Measurements from ENCODE around the gene BEND7. TPM values are rescaled to one million over a fixed set of nuclear protein-coding genes. Genes with fewer than 3 reads are reported as not detected.

BEND7 gene
- total RNA-seq, 1 experiment from 2014 or later: 12.8 TPM

- H3K36me3 Mint-ChIP-seq: no peaks in the 10 kb centered on the region
- H3K27me3 Mint-ChIP-seq (ENCODE audit: low read depth): no peaks in the 10 kb centered on the region
- TF ChIP-seq SOX15 (CRISPR knock-in tag; IDR thresholded peaks at IDR 0.05): no peak
- TF ChIP-seq ZNF425 (CRISPR knock-in tag; conservative IDR thresholded peaks at IDR 0.05): no peak
- no peak for TF ChIP-seq PRRX2 (CRISPR knock-in tag; IDR thresholded peaks at IDR 0.05)
- no peak for TF ChIP-seq TEAD4 (CRISPR knock-in tag; IDR thresholded peaks at IDR 0.05)
- TF ChIP-seq, protein P1, sequence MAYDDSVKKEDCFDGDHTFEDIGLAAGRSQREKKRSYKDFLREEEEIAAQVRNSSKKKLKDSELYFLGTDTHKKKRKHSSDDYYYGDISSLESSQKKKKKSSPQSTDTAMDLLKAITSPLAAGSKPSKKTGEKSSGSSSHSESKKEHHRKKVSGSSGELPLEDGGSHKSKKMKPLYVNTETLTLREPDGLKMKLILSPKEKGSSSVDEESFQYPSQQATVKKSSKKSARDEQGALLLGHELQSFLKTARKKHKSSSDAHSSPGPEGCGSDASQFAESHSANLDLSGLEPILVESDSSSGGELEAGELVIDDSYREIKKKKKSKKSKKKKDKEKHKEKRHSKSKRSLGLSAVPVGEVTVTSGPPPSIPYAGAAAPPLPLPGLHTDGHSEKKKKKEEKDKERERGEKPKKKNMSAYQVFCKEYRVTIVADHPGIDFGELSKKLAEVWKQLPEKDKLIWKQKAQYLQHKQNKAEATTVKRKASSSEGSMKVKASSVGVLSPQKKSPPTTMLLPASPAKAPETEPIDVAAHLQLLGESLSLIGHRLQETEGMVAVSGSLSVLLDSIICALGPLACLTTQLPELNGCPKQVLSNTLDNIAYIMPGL (CRISPR knock-in tag; IDR thresholded peaks at IDR 0.05): no peak
- TF ChIP-seq E2F4 (CRISPR knock-in tag; IDR thresholded peaks at IDR 0.05; ENCODE audit: borderline replicate concordance, low read depth): no peak
- TF ChIP-seq, protein P2, sequence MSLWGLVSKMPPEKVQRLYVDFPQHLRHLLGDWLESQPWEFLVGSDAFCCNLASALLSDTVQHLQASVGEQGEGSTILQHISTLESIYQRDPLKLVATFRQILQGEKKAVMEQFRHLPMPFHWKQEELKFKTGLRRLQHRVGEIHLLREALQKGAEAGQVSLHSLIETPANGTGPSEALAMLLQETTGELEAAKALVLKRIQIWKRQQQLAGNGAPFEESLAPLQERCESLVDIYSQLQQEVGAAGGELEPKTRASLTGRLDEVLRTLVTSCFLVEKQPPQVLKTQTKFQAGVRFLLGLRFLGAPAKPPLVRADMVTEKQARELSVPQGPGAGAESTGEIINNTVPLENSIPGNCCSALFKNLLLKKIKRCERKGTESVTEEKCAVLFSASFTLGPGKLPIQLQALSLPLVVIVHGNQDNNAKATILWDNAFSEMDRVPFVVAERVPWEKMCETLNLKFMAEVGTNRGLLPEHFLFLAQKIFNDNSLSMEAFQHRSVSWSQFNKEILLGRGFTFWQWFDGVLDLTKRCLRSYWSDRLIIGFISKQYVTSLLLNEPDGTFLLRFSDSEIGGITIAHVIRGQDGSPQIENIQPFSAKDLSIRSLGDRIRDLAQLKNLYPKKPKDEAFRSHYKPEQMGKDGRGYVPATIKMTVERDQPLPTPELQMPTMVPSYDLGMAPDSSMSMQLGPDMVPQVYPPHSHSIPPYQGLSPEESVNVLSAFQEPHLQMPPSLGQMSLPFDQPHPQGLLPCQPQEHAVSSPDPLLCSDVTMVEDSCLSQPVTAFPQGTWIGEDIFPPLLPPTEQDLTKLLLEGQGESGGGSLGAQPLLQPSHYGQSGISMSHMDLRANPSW (CRISPR knock-in tag; conservative IDR thresholded peaks at IDR 0.05; ENCODE audit: low read depth): no peak
- no peak for TF ChIP-seq ZNF138 (CRISPR knock-in tag; conservative IDR thresholded peaks at IDR 0.05)
- TF ChIP-seq ATF6 (CRISPR knock-in tag; IDR thresholded peaks at IDR 0.05): no peak
- no peak for TF ChIP-seq ZNF532 (CRISPR knock-in tag; IDR thresholded peaks at IDR 0.05; ENCODE audit: borderline replicate concordance)
- TF ChIP-seq AR (CRISPR knock-in tag; IDR thresholded peaks at IDR 0.05): no peak
- no peak for TF ChIP-seq IRF2 (CRISPR knock-in tag; IDR thresholded peaks at IDR 0.05; ENCODE audit: borderline replicate concordance, low read depth)
- TF ChIP-seq ZNF219 (CRISPR knock-in tag; IDR thresholded peaks at IDR 0.05; ENCODE audit: borderline replicate concordance): no peak
- TF ChIP-seq, protein P3, sequence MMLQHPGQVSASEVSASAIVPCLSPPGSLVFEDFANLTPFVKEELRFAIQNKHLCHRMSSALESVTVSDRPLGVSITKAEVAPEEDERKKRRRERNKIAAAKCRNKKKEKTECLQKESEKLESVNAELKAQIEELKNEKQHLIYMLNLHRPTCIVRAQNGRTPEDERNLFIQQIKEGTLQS (CRISPR knock-in tag; conservative IDR thresholded peaks at IDR 0.05): no peak
- no peak for TF ChIP-seq NR1H2 (CRISPR knock-in tag; IDR thresholded peaks at IDR 0.05)
- no peak for TF ChIP-seq ZNF396 (CRISPR knock-in tag; IDR thresholded peaks at IDR 0.05; ENCODE audit: borderline replicate concordance)
- no peak for TF ChIP-seq ERG (CRISPR knock-in tag; IDR thresholded peaks at IDR 0.05)
- TF ChIP-seq RORB (CRISPR knock-in tag; IDR thresholded peaks at IDR 0.05): no peak
- ATAC-seq (no peak), DNase-seq (ENCODE audit: low spot score) (no peak)
- POLR2A ChIA-PET: no interaction called here
- H3K27ac Mint-ChIP-seq: no peak overlapping the region
- no peaks in the 10 kb centered on the region for H3K4me1 Mint-ChIP-seq
- peaks cover 16% of the 10 kb centered on the region for H3K9me3 Mint-ChIP-seq
- no peak overlapping the region for H3K4me3 Mint-ChIP-seq
- CTCF ChIA-PET: interaction anchor here (1.0 kb wide), 1 partner anchor 15 kb away, joined by 4 read pairs; no protein-coding TSS in a partner anchor
These were observed 103.4 kb downstream of the BEND7 start for GRCh38 chr10:13425397-13425796.

Measured in WTC11 (cell line).